Astrocyte (in vitro differentiated cells and primary cell): Measurements from ENCODE around the gene ATP2B2. TPM values are rescaled to one million over a fixed set of nuclear protein-coding genes. Genes with fewer than 3 reads are reported as not detected.

Experiments
- DNase-seq: peaks from one replicate; pipeline ENCODE4 v3.0.0-alpha.2; 2010; ENCODE audit warnings: low read depth
- FAIRE-seq: peaks from 2 replicates; lab custom pipeline; 2011; peaks lifted over from hg19 to GRCh38; lab: Jason Lieb, UNC
- H2AFZ ChIP-seq: 2 replicates; pipeline ENCODE4 v1.6.0; 2012; ENCODE audit warnings: low read depth, low read length, inconsistent platforms
- H3K27ac ChIP-seq: 2 replicates; pipeline ENCODE4 v1.5.1; 2011; ENCODE audit warnings: low read depth, low read length, inconsistent platforms
- H3K27me3 ChIP-seq: 2 replicates; pipeline ENCODE4 v1.6.0; 2011; ENCODE audit warnings: low read length, inconsistent platforms; ENCODE audit not compliant: insufficient read depth
- H3K36me3 ChIP-seq: 2 replicates; pipeline ENCODE4 v1.5.1; 2011; ENCODE audit warnings: low read length, inconsistent platforms; ENCODE audit not compliant: insufficient read depth
- H3K4me1 ChIP-seq: 2 replicates; pipeline ENCODE4 v1.5.1; 2011; ENCODE audit warnings: low read length, inconsistent platforms; ENCODE audit not compliant: insufficient read depth
- H3K4me2 ChIP-seq: 2 replicates; pipeline ENCODE4 v1.6.0; 2012; ENCODE audit warnings: low read length, inconsistent platforms
- H3K4me3 ChIP-seq: 2 replicates; pipeline ENCODE4 v1.5.1; 2011; ENCODE audit warnings: low read depth, mild to moderate bottlenecking, low read length, inconsistent platforms; ENCODE audit not compliant: insufficient read depth
- H3K79me2 ChIP-seq: 2 replicates; pipeline ENCODE4 v1.6.0; 2012; ENCODE audit warnings: mild to moderate bottlenecking, low read length, inconsistent platforms; ENCODE audit not compliant: insufficient read depth
- H3K9ac ChIP-seq: 2 replicates; pipeline ENCODE4 v1.6.0; 2012; ENCODE audit warnings: mild to moderate bottlenecking, low read length, inconsistent platforms
- H3K9me3 ChIP-seq: 2 replicates; pipeline ENCODE4 v1.5.1; 2012; ENCODE audit warnings: low read depth, mild to moderate bottlenecking, low read length, inconsistent platforms; ENCODE audit not compliant: insufficient read depth
- H4K20me1 ChIP-seq: 2 replicates; pipeline ENCODE4 v1.6.0; 2012; ENCODE audit warnings: low read length, inconsistent platforms; ENCODE audit not compliant: insufficient read depth
- H3K27ac Mint-ChIP-seq: one replicate; pipeline ENCODE4 v1.8.0; 2021; ENCODE audit warnings: mild to moderate bottlenecking, mixed read lengths; ENCODE audit not compliant: unreplicated experiment
- H3K27me3 Mint-ChIP-seq: one replicate; pipeline ENCODE4 v1.8.0; 2021; ENCODE audit warnings: low read depth, mixed read lengths; ENCODE audit not compliant: unreplicated experiment
- H3K36me3 Mint-ChIP-seq: one replicate; pipeline ENCODE4 v1.8.0; 2021; ENCODE audit warnings: low read depth, mixed read lengths; ENCODE audit not compliant: unreplicated experiment
- H3K4me1 Mint-ChIP-seq: one replicate; pipeline ENCODE4 v1.8.0; 2021; ENCODE audit warnings: low read depth, mixed read lengths; ENCODE audit not compliant: unreplicated experiment
- H3K4me3 Mint-ChIP-seq: one replicate; pipeline ENCODE4 v1.8.0; 2021; ENCODE audit warnings: mild to moderate bottlenecking, moderate library complexity, mixed read lengths; ENCODE audit not compliant: unreplicated experiment
- H3K9me3 Mint-ChIP-seq: one replicate; pipeline ENCODE4 v1.8.0; 2021; ENCODE audit warnings: mild to moderate bottlenecking, mixed read lengths; ENCODE audit not compliant: unreplicated experiment
- EZH2 ChIP-seq: IDR thresholded peaks from 2 replicates; pipeline ENCODE4 v1.6.1; 2012; ENCODE audit warnings: mild to moderate bottlenecking, low read length, inconsistent platforms; ENCODE audit not compliant: insufficient read depth
- total RNA-seq: library from RNA; stranded (reverse); gene quantifications from 2 replicates; pipeline ENCODE4 v1.2.1, GENCODE V29; 2021
- TF ChIP-seq, protein P1 (sequence below): IDR thresholded peaks from 2 replicates; pipeline ENCODE4 v1.5.1; 2011; ENCODE audit warnings: low read depth, mild to moderate bottlenecking, inconsistent platforms, low read length, moderate library complexity; ENCODE audit not compliant: insufficient read depth

The ATP2B2 gene
- total RNA-seq, 1 donor from 2014 or later, result 0.05 TPM

DNA sequence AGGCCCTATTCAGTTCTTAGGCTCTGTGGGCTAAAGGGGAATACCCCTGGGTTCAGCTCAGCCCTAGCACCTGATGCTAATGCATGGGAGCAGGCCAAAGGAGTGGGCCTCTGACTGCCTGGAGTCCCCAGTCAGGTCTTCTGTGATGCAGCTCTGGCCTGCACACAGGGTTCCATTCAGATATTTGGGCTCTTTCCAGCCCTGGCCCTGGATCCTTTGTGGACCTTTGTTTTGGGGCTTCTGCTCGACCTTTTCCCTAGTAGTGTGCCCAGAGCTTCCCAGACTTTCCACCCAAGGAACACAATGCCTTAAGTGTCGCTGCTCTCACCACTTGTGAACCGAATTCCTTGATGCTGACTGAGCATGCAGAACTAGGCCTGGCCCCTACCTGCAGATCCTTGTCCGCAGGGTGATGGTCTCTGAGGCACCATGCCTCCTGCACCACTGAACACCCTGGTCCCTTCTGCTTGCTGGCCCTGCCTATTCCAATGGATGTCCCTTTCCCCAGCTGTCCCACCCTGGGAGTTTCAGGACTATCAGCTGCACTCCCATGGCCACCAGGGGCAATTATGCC lies 189.5 kb downstream of the ATP2B2 start:
- no peak for DNase-seq
- Mint-ChIP-seq H3K9me3 (no peaks in the 10 kb centered on the region), H3K4me3 (no peak overlapping the region), H3K36me3 (peaks cover 36% of the 10 kb centered on the region), H3K27me3 (no peaks in the 10 kb centered on the region), H3K27ac (no peak overlapping the region), H3K4me1 (peaks cover 27% of the 10 kb centered on the region)
- H3K4me1 ChIP-seq, result peaks cover 6% of the 10 kb centered on the region
- no peak overlapping the region for H3K4me3 ChIP-seq
- peaks cover 77% of the 10 kb centered on the region for H3K36me3 ChIP-seq
- no peaks in the 10 kb centered on the region for H3K9me3 ChIP-seq
- no peak overlapping the region for H3K27ac ChIP-seq
- H2AFZ ChIP-seq, result no peak overlapping the region
- H3K9ac ChIP-seq, result no peak overlapping the region
- no peak for TF ChIP-seq EZH2
- no peak for FAIRE-seq
- peaks cover 94% of the 10 kb centered on the region for H3K79me2 ChIP-seq
- no peak overlapping the region for H3K4me2 ChIP-seq
- H3K27me3 ChIP-seq, result no peaks in the 10 kb centered on the region
- H4K20me1 ChIP-seq, result peaks cover 91% of the 10 kb centered on the region

DNA sequence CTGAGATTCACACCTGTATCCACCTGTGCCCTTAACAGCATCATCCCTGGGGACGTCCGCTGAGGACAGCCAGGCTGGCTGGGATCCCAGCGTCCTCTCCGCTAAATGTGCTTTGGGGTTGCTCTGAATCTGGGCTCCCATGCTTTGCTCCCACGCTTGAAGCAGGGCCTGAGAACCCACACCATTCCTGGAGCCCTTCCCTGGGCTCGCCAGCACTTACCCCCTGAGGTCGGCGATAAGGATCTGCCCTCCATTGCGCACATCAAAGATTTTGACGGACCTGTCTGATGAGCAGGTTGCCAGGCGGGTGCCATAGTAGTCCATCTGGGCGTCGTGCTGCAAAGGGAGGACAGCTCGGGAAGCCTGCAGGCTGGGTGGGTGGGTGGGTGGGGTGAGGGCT lies 190.3 kb downstream of the ATP2B2 start:
- Mint-ChIP-seq H3K27me3 (no peaks in the 10 kb centered on the region), H3K4me3 (no peak overlapping the region), H3K9me3 (no peaks in the 10 kb centered on the region), H3K27ac (no peak overlapping the region), H3K4me1 (peaks cover 31% of the 10 kb centered on the region), H3K36me3 (peaks cover 38% of the 10 kb centered on the region)
- Histone ChIP-seq H3K4me1 (peaks cover 6% of the 10 kb centered on the region), H3K36me3 (peaks cover 82% of the 10 kb centered on the region), H3K4me2 (no peak overlapping the region), H4K20me1 (peaks cover 94% of the 10 kb centered on the region), H3K9me3 (no peaks in the 10 kb centered on the region), H3K9ac (no peak overlapping the region), H3K4me3 (no peak overlapping the region), H2AFZ (no peak overlapping the region), H3K27me3 (no peaks in the 10 kb centered on the region), H3K79me2 (peaks cover 86% of the 10 kb centered on the region), H3K27ac (no peak overlapping the region)
- DNase-seq (no peak), FAIRE-seq (no peak)
- TF ChIP-seq EZH2, result no peak
- TF ChIP-seq, protein P1, sequence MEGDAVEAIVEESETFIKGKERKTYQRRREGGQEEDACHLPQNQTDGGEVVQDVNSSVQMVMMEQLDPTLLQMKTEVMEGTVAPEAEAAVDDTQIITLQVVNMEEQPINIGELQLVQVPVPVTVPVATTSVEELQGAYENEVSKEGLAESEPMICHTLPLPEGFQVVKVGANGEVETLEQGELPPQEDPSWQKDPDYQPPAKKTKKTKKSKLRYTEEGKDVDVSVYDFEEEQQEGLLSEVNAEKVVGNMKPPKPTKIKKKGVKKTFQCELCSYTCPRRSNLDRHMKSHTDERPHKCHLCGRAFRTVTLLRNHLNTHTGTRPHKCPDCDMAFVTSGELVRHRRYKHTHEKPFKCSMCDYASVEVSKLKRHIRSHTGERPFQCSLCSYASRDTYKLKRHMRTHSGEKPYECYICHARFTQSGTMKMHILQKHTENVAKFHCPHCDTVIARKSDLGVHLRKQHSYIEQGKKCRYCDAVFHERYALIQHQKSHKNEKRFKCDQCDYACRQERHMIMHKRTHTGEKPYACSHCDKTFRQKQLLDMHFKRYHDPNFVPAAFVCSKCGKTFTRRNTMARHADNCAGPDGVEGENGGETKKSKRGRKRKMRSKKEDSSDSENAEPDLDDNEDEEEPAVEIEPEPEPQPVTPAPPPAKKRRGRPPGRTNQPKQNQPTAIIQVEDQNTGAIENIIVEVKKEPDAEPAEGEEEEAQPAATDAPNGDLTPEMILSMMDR, result no peak

DNA sequence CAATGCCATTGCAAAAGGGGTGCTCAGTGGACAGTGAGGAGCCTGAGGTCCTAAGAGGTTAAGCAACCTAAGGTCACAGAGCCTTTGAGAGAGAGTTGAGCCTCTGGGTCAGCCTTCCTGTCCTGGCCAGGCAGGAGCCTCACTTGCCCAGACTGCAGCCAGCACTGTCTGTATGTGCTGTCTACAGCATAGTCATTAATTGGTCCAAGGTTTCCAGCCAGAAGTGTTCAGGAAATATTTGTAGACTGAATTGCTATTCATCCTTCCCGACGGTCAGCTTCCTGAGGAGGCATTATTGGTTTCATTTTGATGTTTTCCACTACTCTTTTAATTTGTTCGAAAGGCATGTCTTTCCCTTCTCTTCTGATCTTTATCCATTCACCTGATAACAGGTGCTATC lies 192.5 kb downstream of the ATP2B2 start:
- Histone ChIP-seq H3K27me3 (no peaks in the 10 kb centered on the region), H3K9ac (no peak overlapping the region), H4K20me1 (peaks cover 89% of the 10 kb centered on the region), H3K4me1 (peaks cover 5% of the 10 kb centered on the region), H3K4me2 (no peak overlapping the region), H3K27ac (no peak overlapping the region), H3K36me3 (peaks cover 85% of the 10 kb centered on the region), H3K4me3 (no peak overlapping the region), H2AFZ (no peak overlapping the region), H3K9me3 (no peaks in the 10 kb centered on the region), H3K79me2 (peaks cover 73% of the 10 kb centered on the region)
- no peak overlapping the region for H3K27ac Mint-ChIP-seq
- TF ChIP-seq, protein P1, result no peak
- no peak for TF ChIP-seq EZH2
- DNase-seq (no peak), FAIRE-seq (no peak)
- H3K36me3 Mint-ChIP-seq, result peaks cover 34% of the 10 kb centered on the region
- H3K4me1 Mint-ChIP-seq, result peaks cover 23% of the 10 kb centered on the region
- H3K4me3 Mint-ChIP-seq, result peak overlapping the region; percentile 6
- H3K9me3 Mint-ChIP-seq, result no peaks in the 10 kb centered on the region
- H3K27me3 Mint-ChIP-seq, result no peaks in the 10 kb centered on the region
